H9 (cell line): ENCODE measurements around the gene CDK16. TPM values are rescaled to one million over a fixed set of nuclear protein-coding genes. Genes with fewer than 3 reads are reported as not detected.

ENCODE experiments used
- DNase-seq: peaks from one replicate; pipeline ENCODE4 v3.0.0-alpha.2; 2017
- H2AFZ ChIP-seq: one replicate; pipeline ENCODE4 v1.6.1; 2013; ENCODE audit warnings: mild to moderate bottlenecking, low read length, control low read depth, moderate library complexity
- H2AK5ac ChIP-seq: 2 replicates; pipeline ENCODE4 v1.6.1; 2013; ENCODE audit warnings: low read length, control low read depth, mixed read lengths; ENCODE audit not compliant: insufficient read length
- H2BK120ac ChIP-seq: one replicate; pipeline ENCODE4 v1.6.1; 2013; ENCODE audit warnings: low read depth, mild to moderate bottlenecking, low read length, control low read depth, inconsistent platforms; ENCODE audit not compliant: poor library complexity, severe bottlenecking
- H2BK12ac ChIP-seq: 2 replicates; pipeline ENCODE4 v1.6.1; 2013; ENCODE audit warnings: low read length, control low read depth, mixed read lengths, low read depth; ENCODE audit not compliant: insufficient read length
- H2BK15ac ChIP-seq: 2 replicates; pipeline ENCODE4 v1.6.1; 2013; ENCODE audit warnings: low read depth, low read length, control low read depth
- H2BK20ac ChIP-seq: one replicate; pipeline ENCODE4 v1.6.1; 2013; ENCODE audit warnings: low read depth, mild to moderate bottlenecking, low read length, control low read depth, inconsistent platforms; ENCODE audit not compliant: poor library complexity, severe bottlenecking
- H2BK5ac ChIP-seq: 2 replicates; pipeline ENCODE4 v1.6.1; 2013; ENCODE audit warnings: low read length, control low read depth, mixed read lengths; ENCODE audit not compliant: insufficient read length
- H3K14ac ChIP-seq: 2 replicates; pipeline ENCODE4 v1.6.1; 2013; ENCODE audit warnings: low read length, control low read depth; ENCODE audit not compliant: insufficient read depth
- H3K18ac ChIP-seq: 2 replicates; pipeline ENCODE4 v1.6.1; 2013; ENCODE audit warnings: low read depth, mild to moderate bottlenecking, mixed read lengths, low read length, control low read depth; ENCODE audit not compliant: insufficient read length
- H3K23ac ChIP-seq: 2 replicates; pipeline ENCODE4 v1.6.1; 2013; ENCODE audit warnings: low read length, control low read depth, mixed read lengths, low read depth; ENCODE audit not compliant: insufficient read length
- H3K23me2 ChIP-seq: 2 replicates; pipeline ENCODE4 v1.6.1; 2013; ENCODE audit warnings: low read depth, mild to moderate bottlenecking, mixed read lengths, low read length, control low read depth; ENCODE audit not compliant: insufficient read length, poor library complexity, severe bottlenecking
- H3K27ac ChIP-seq: 2 replicates; pipeline ENCODE4 v1.5.1; 2013; ENCODE audit warnings: low read length, control low read depth, mixed read lengths, low read depth; ENCODE audit not compliant: insufficient read length
- H3K27me3 ChIP-seq: 2 replicates; pipeline ENCODE4 v1.6.1; 2013; ENCODE audit warnings: low read length, control low read depth, inconsistent platforms; ENCODE audit not compliant: insufficient read depth
- H3K4ac ChIP-seq: 2 replicates; pipeline ENCODE4 v1.6.1; 2013; ENCODE audit warnings: low read depth, mild to moderate bottlenecking, control low read depth, inconsistent platforms, low read length, moderate library complexity
- H3K4me1 ChIP-seq: 2 replicates; pipeline ENCODE4 v1.6.1; 2013; ENCODE audit warnings: low read length, control low read depth, inconsistent platforms; ENCODE audit not compliant: insufficient read depth
- H3K4me2 ChIP-seq: 2 replicates; pipeline ENCODE4 v1.6.1; 2013; ENCODE audit warnings: low read length, control low read depth, mixed read lengths; ENCODE audit not compliant: insufficient read length, insufficient read depth
- H3K56ac ChIP-seq: 2 replicates; pipeline ENCODE4 v1.6.1; 2013; ENCODE audit warnings: low read depth, mild to moderate bottlenecking, mixed read lengths, low read length, control low read depth; ENCODE audit not compliant: insufficient read length
- H3K79me1 ChIP-seq: 2 replicates; pipeline ENCODE4 v1.6.1; 2013; ENCODE audit warnings: low read depth, mild to moderate bottlenecking, moderate library complexity, low read length, control low read depth, inconsistent platforms; ENCODE audit not compliant: insufficient read depth, poor library complexity, severe bottlenecking
- H3K79me2 ChIP-seq: 2 replicates; pipeline ENCODE4 v1.6.1; 2013; ENCODE audit warnings: low read length, control low read depth, inconsistent platforms; ENCODE audit not compliant: insufficient read depth
- H3K9ac ChIP-seq: 2 replicates; pipeline ENCODE4 v1.6.1; 2013; ENCODE audit warnings: low read length, control low read depth, mixed read lengths; ENCODE audit not compliant: insufficient read length; ENCODE audit errors: extremely low read depth
- H3K9me3 ChIP-seq: one replicate; pipeline ENCODE4 v1.6.1; 2013; ENCODE audit warnings: low read depth, low read length, inconsistent platforms; ENCODE audit not compliant: control insufficient read depth
- H3T11ph ChIP-seq: one replicate; pipeline ENCODE4 v1.6.1; 2013; ENCODE audit warnings: mild to moderate bottlenecking, low read length, control low read depth, inconsistent platforms
- H4K20me1 ChIP-seq: one replicate; pipeline ENCODE4 v1.6.1; 2013; ENCODE audit not compliant: control insufficient read depth, insufficient read length, insufficient read depth
- H4K5ac ChIP-seq: 2 replicates; pipeline ENCODE4 v1.6.1; 2013; ENCODE audit warnings: low read depth, mild to moderate bottlenecking, mixed read lengths, low read length, control low read depth; ENCODE audit not compliant: insufficient read length
- H4K8ac ChIP-seq: replicated peaks from 2 replicates; pipeline ENCODE4 v1.6.1; 2013; ENCODE audit warnings: low read length, control low read depth, mixed read lengths, low read depth; ENCODE audit not compliant: insufficient read length
- H4K91ac ChIP-seq: 2 replicates; pipeline ENCODE4 v1.6.1; 2013; ENCODE audit warnings: low read depth, mild to moderate bottlenecking, moderate library complexity, mixed read lengths, low read length, control low read depth; ENCODE audit not compliant: insufficient read length
- H3K27ac Mint-ChIP-seq, 3 experiments: 2 replicates in 2 of 3; 3 replicates in 1 of 3; pipeline ENCODE4 v1.8.0; 2020 to 2021; ENCODE audit warnings: mixed read lengths in 3 of 3, mild to moderate bottlenecking in 1 of 3, moderate library complexity in 1 of 3
- H3K27me3 Mint-ChIP-seq: 2 replicates; pipeline ENCODE4 v1.8.0; 2021; ENCODE audit warnings: low read depth, mild to moderate bottlenecking, moderate library complexity, mixed read lengths
- H3K36me3 Mint-ChIP-seq, 3 experiments: 2 replicates in 2 of 3; 3 replicates in 1 of 3; pipeline ENCODE4 v1.8.0; 2020 to 2021; ENCODE audit warnings: low read depth in 3 of 3, mixed read lengths in 3 of 3; ENCODE audit not compliant: insufficient read depth in 1 of 3
- H3K4me1 Mint-ChIP-seq, 2 experiments: 2 replicates each; pipeline ENCODE4 v1.8.0; 2020; ENCODE audit warnings: mixed read lengths in 2 of 2
- H3K4me3 Mint-ChIP-seq, 2 experiments: 2 replicates in 1 of 2; 3 replicates in 1 of 2; pipeline ENCODE4 v1.8.0; 2020 to 2021; ENCODE audit warnings: mild to moderate bottlenecking in 2 of 2, mixed read lengths in 2 of 2, moderate library complexity in 1 of 2
- H3K9me3 Mint-ChIP-seq, 2 experiments: 2 replicates in 1 of 2; 3 replicates in 1 of 2; pipeline ENCODE4 v1.8.0; 2020; ENCODE audit warnings: mild to moderate bottlenecking in 2 of 2, mixed read lengths in 2 of 2, moderate library complexity in 1 of 2
- WGBS: extraction: QIAGEN DNeasy Blood & Tissue Kit; methylation state at CpG from one replicate; pipeline ENCODE4 v1.1.7; 2013; ENCODE audit warnings: missing lambda C conversion rate, low lambda C conversion rate, mixed read lengths; ENCODE audit not compliant: insufficient read length; ENCODE audit errors: extremely low coverage; 5-methylcytosine and 5-hydroxymethylcytosine counted together
- total RNA-seq: library from RNA; stranded (reverse); gene quantifications from 2 replicates; pipeline ENCODE4 v1.2.1, GENCODE V29; 2021
- TF ChIP-seq, protein P1 (sequence below): fragments of 200-600 bp; sonication (generic); conservative IDR thresholded peaks from 3 replicates; pipeline ENCODE4 v1.8.0; 2021; ENCODE audit warnings: antibody characterized with exemption, mild to moderate bottlenecking

The CDK16 gene
- total RNA-seq, 1 experiment from 2014 or later: 226 TPM

GRCh38 chrX:47243351-47243750 lies 24.9 kb downstream of the CDK16 start:
- no peak overlapping the region for H3K4me2 ChIP-seq
- no peak overlapping the region for H2BK20ac ChIP-seq
- no peak overlapping the region for H2BK15ac ChIP-seq
- Mint-ChIP-seq H3K9me3 (no peaks in the 10 kb centered on the region; a peak in 1 of 5 replicates), H3K4me1 (no peaks in the 10 kb centered on the region), H3K36me3 (peaks cover 60 to 89% (median 87%) of the 10 kb centered on the region in 3 experiments; a peak in 6 of 7 replicates), H3K27ac (no peak overlapping the region; a peak in 1 of 7 replicates), H3K4me3 (no peak overlapping the region), H3K27me3 (no peaks in the 10 kb centered on the region; the same call in 1 of the 2 replicates)
- no CpG with 5 or more reads among the region's 14 CpGs for WGBS
- no peak overlapping the region for H4K8ac ChIP-seq
- no peaks in the 10 kb centered on the region for H3K4me1 ChIP-seq
- no peaks in the 10 kb centered on the region for H3K23me2 ChIP-seq
- H2BK120ac ChIP-seq: no peak overlapping the region
- TF ChIP-seq, protein P1, sequence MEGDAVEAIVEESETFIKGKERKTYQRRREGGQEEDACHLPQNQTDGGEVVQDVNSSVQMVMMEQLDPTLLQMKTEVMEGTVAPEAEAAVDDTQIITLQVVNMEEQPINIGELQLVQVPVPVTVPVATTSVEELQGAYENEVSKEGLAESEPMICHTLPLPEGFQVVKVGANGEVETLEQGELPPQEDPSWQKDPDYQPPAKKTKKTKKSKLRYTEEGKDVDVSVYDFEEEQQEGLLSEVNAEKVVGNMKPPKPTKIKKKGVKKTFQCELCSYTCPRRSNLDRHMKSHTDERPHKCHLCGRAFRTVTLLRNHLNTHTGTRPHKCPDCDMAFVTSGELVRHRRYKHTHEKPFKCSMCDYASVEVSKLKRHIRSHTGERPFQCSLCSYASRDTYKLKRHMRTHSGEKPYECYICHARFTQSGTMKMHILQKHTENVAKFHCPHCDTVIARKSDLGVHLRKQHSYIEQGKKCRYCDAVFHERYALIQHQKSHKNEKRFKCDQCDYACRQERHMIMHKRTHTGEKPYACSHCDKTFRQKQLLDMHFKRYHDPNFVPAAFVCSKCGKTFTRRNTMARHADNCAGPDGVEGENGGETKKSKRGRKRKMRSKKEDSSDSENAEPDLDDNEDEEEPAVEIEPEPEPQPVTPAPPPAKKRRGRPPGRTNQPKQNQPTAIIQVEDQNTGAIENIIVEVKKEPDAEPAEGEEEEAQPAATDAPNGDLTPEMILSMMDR: no peak
- no peak overlapping the region for H2BK5ac ChIP-seq
- no peak overlapping the region for H3K27ac ChIP-seq
- H3K18ac ChIP-seq: no peak overlapping the region
- H4K20me1 ChIP-seq: no peaks in the 10 kb centered on the region
- H2BK12ac ChIP-seq: no peak overlapping the region
- no peak overlapping the region for H4K5ac ChIP-seq
- H3K14ac ChIP-seq: no peak overlapping the region
- H3K79me2 ChIP-seq: no peaks in the 10 kb centered on the region
- H2AFZ ChIP-seq: no peak overlapping the region
- H3K23ac ChIP-seq: no peak overlapping the region
- no peak overlapping the region for H3K4ac ChIP-seq
- H3K56ac ChIP-seq: no peak overlapping the region
- H3K9me3 ChIP-seq: no peaks in the 10 kb centered on the region
- no peak for DNase-seq
- H3K79me1 ChIP-seq: no peaks in the 10 kb centered on the region
- H4K91ac ChIP-seq: no peak overlapping the region
- no peak overlapping the region for H2AK5ac ChIP-seq
- H3T11ph ChIP-seq: no peak overlapping the region
- no peak overlapping the region for H3K9ac ChIP-seq
- H3K27me3 ChIP-seq: no peaks in the 10 kb centered on the region
